OCI-LY1 (cell line): ENCODE measurements around the gene EN1.

ENCODE experiments used
- H2AFZ ChIP-seq: fragments of 200-600 bp; sonication (generic), shearing (Covaris generic); 2 replicates; pipeline ENCODE4 v1.6.0; 2014; ENCODE audit warnings: antibody characterized with exemption, mild to moderate bottlenecking, low read length
- H3F3A ChIP-seq: fragments of 200-600 bp; sonication (generic), shearing (Covaris generic); 2 replicates; pipeline ENCODE4 v1.6.0; 2014; ENCODE audit warnings: mild to moderate bottlenecking, antibody characterized with exemption, low read length, moderate library complexity; ENCODE audit not compliant: insufficient read depth
- H3K27ac ChIP-seq: fragments of 200-600 bp; sonication (generic); 2 replicates; pipeline ENCODE4 v1.5.1; 2014; ENCODE audit warnings: low read length, mixed run types, mild to moderate bottlenecking, low read depth; ENCODE audit not compliant: poor library complexity, severe bottlenecking
- H3K27me3 ChIP-seq: fragments of 200-600 bp; sonication (generic); 2 replicates; pipeline ENCODE4 v1.6.0; 2014; ENCODE audit warnings: antibody characterized with exemption, mild to moderate bottlenecking, low read length, moderate library complexity; ENCODE audit not compliant: insufficient read depth
- H3K36me3 ChIP-seq: fragments of 200-600 bp; sonication (generic); 2 replicates; pipeline ENCODE4 v1.6.1; 2014; ENCODE audit warnings: mild to moderate bottlenecking, antibody characterized with exemption, low read length, moderate library complexity, mixed read lengths; ENCODE audit not compliant: insufficient read depth
- H3K4me1 ChIP-seq: fragments of 200-600 bp; sonication (generic); 2 replicates; pipeline ENCODE4 v1.5.1; 2014; ENCODE audit warnings: mild to moderate bottlenecking, low read length, moderate library complexity; ENCODE audit not compliant: insufficient read depth, severe bottlenecking
- H3K4me2 ChIP-seq: fragments of 200-600 bp; sonication (generic), shearing (Covaris generic); 2 replicates; pipeline ENCODE4 v1.6.1; 2014; ENCODE audit warnings: low read length
- H3K4me3 ChIP-seq: fragments of 200-600 bp; sonication (generic); 2 replicates; pipeline ENCODE4 v1.5.1; 2014; ENCODE audit warnings: low read length, low read depth, mild to moderate bottlenecking, mixed read lengths; ENCODE audit not compliant: poor library complexity, severe bottlenecking
- H3K79me2 ChIP-seq: fragments of 200-600 bp; shearing (Covaris generic); 2 replicates; pipeline ENCODE4 v1.6.1; 2016; ENCODE audit warnings: mixed run types, low read length, mixed read lengths; ENCODE audit not compliant: insufficient read depth
- H3K9ac ChIP-seq: fragments of 200-600 bp; sonication (generic), shearing (Covaris generic); 2 replicates; pipeline ENCODE4 v1.6.1; 2014; ENCODE audit warnings: mild to moderate bottlenecking, low read length, mixed read lengths
- H3K9me2 ChIP-seq: fragments of 200-600 bp; sonication (generic), shearing (Covaris generic); 2 replicates; pipeline ENCODE4 v1.6.1; 2014; ENCODE audit warnings: low read depth, mild to moderate bottlenecking, low read length, mixed read lengths
- H3K9me3 ChIP-seq: fragments of 200-600 bp; shearing (Covaris generic); 2 replicates; pipeline ENCODE4 v1.6.1; 2014; ENCODE audit warnings: low read length, mixed read lengths
- H4K20me1 ChIP-seq: fragments of 200-600 bp; sonication (generic), shearing (Covaris generic); 2 replicates; pipeline ENCODE4 v1.6.0; 2016; ENCODE audit warnings: mild to moderate bottlenecking, low read length; ENCODE audit not compliant: insufficient read depth
- EZH2 ChIP-seq: fragments of 200-600 bp; sonication (generic), shearing (Covaris generic); IDR thresholded peaks from 2 replicates; pipeline ENCODE4 v1.8.0; 2017; ENCODE audit warnings: borderline replicate concordance, mixed run types, mild to moderate bottlenecking, antibody characterized with exemption, low read length, moderate library complexity, mixed read lengths
- TF ChIP-seq, protein P1 (sequence below): fragments of 200-600 bp; sonication (generic), shearing (Covaris generic); IDR thresholded peaks from 2 replicates; pipeline ENCODE4 v1.5.1; 2017; ENCODE audit warnings: mild to moderate bottlenecking, antibody characterized with exemption, low read length, moderate library complexity, mixed read lengths

Gene EN1

GRCh38 chr2:118846953-118847761, at the start of gene EN1:
EN1 (minus strand) TSS chr2:118847648; CDS start chr2:118847167, 481 bp downstream.
- Histone ChIP-seq H3K4me3 (no peak within 1 kb of the TSS), H2AFZ (no peak within 1 kb of the TSS), H3K4me2 (no peak within 1 kb of the TSS), H3K36me3 (no peaks in the 10 kb centered on the region), H3K9ac (no peak within 1 kb of the TSS), H3K27me3 (no peaks in the 10 kb centered on the region), H3K9me3 (no peaks in the 10 kb centered on the region), H3K4me1 (no peaks in the 10 kb centered on the region), H4K20me1 (no peaks in the 10 kb centered on the region), H3K9me2 (no peaks in the 10 kb centered on the region), H3K79me2 (no peaks in the 10 kb centered on the region), H3F3A (no peaks in the 10 kb centered on the region), H3K27ac (no peak within 1 kb of the TSS)
- no peak for TF ChIP-seq EZH2
- TF ChIP-seq, protein P1, sequence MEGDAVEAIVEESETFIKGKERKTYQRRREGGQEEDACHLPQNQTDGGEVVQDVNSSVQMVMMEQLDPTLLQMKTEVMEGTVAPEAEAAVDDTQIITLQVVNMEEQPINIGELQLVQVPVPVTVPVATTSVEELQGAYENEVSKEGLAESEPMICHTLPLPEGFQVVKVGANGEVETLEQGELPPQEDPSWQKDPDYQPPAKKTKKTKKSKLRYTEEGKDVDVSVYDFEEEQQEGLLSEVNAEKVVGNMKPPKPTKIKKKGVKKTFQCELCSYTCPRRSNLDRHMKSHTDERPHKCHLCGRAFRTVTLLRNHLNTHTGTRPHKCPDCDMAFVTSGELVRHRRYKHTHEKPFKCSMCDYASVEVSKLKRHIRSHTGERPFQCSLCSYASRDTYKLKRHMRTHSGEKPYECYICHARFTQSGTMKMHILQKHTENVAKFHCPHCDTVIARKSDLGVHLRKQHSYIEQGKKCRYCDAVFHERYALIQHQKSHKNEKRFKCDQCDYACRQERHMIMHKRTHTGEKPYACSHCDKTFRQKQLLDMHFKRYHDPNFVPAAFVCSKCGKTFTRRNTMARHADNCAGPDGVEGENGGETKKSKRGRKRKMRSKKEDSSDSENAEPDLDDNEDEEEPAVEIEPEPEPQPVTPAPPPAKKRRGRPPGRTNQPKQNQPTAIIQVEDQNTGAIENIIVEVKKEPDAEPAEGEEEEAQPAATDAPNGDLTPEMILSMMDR, result no peak

- Histone ChIP-seq H3K4me1 (no peaks in the 10 kb centered on the region), H3K4me3 (no peak overlapping the region), H3K27ac (no peak overlapping the region), H3K9me3 (no peaks in the 10 kb centered on the region), H3K27me3 (no peaks in the 10 kb centered on the region), H3F3A (no peaks in the 10 kb centered on the region), H2AFZ (no peak overlapping the region), H3K79me2 (no peaks in the 10 kb centered on the region), H3K9ac (no peak overlapping the region), H3K9me2 (0 out of 2 replicates have a peak, but pooled peaks cover 2% of the 10 kb centered on the region), H3K36me3 (no peaks in the 10 kb centered on the region), H3K4me2 (no peak overlapping the region), H4K20me1 (no peaks in the 10 kb centered on the region)
- TF ChIP-seq, protein P1, result no peak
- no peak for TF ChIP-seq EZH2
These were observed 45.7 kb upstream of the EN1 start for GRCh38 chr2:118893100-118893499.

GRCh38 chr2:118889995-118890394, 42.5 kb upstream of the EN1 start:
- no peaks in the 10 kb centered on the region for H3K36me3 ChIP-seq
- H3K79me2 ChIP-seq, result no peaks in the 10 kb centered on the region
- H3K4me1 ChIP-seq, result no peaks in the 10 kb centered on the region
- H2AFZ ChIP-seq, result no peak overlapping the region
- no peaks in the 10 kb centered on the region for H3K27me3 ChIP-seq
- no peak overlapping the region for H3K27ac ChIP-seq
- H3F3A ChIP-seq, result no peaks in the 10 kb centered on the region
- no peak overlapping the region for H3K4me3 ChIP-seq
- no peak overlapping the region for H3K9ac ChIP-seq
- no peak overlapping the region for H3K4me2 ChIP-seq
- no peaks in the 10 kb centered on the region for H4K20me1 ChIP-seq
- H3K9me2 ChIP-seq, result 0 out of 2 replicates have a peak, but pooled peaks cover 2% of the 10 kb centered on the region
- H3K9me3 ChIP-seq, result no peaks in the 10 kb centered on the region
- TF ChIP-seq, protein P1, result no peak
- TF ChIP-seq EZH2, result no peak
